HG03354 (cell line): ENCODE data around the gene LRBA.

Experiments
- ATAC-seq: cut with Tn5 transposase; IDR thresholded peaks from one replicate; pipeline ENCODE4 v1.9.1; 2021; ENCODE audit warnings: mild to moderate bottlenecking; ENCODE audit not compliant: unreplicated experiment, poor library complexity, severe bottlenecking

LRBA gene

GRCh38 chr4:150904671-150905070 lies 110.4 kb downstream of the LRBA start:
- ATAC-seq, result no peak

DNA sequence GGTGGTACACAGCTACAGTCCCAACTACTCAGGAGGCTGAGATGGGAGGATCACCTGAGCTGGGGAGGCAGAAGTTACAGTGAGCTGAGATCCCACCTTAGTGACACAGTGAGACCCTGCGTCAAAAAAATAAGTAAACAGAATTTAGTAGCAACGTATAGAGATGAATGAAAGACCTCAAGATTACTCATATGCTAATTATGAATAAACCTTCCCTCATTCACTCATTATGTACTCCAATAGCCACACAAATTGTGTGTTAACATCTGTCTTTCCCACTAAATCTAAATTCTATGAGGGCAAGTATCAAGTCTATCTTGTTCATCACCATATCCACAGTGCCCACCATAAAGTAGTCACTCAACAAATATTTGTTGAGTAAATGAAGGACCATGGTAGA lies 111.5 kb downstream of the LRBA start:
- no peak for ATAC-seq

DNA sequence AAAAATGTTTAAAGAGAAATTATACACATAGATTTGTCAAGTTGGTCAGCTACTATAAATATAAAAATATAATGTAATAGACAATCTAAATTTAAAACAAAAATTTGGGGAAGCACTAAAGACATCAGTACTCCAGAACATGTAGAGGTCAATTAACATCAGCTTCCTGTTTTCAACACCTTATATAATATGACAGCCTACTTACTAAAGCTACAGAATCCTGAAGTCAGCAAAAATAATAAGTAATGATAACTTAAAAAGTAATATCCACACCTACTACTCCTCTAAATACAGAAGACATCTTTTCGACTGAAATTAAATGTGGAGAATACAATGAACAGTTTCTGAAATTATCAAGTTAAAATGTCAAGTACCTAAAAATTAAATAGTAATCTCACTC lies 118.6 kb downstream of the LRBA start:
- no peak for ATAC-seq

- ATAC-seq, result no peak
Observed at GRCh38 chr4:150890246-150890645, 124.8 kb downstream of the LRBA start.

DNA sequence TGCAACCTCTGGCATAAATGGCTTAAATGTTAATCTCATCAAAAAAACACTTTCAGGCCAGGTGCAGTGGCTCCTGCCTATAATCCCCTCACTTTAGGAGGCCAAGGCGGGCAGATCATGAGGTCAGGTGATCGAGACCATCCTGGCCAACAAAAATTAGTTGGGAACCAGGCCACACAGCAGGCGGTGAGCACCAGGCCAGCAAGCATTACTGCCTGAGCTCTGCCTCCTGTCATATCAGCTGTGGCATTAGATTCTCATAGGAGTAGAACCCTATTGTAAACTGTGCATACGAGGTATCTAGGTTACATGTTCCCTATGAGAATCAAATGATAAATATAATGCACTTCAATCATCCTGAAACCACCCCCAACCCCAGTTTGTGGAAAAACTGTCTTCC lies 125.8 kb downstream of the LRBA start:
- ATAC-seq, result no peak

GRCh38 chr4:150888625-150889024 lies 126.5 kb downstream of the LRBA start:
- no peak for ATAC-seq

GRCh38 chr4:150888217-150888616 lies 126.9 kb downstream of the LRBA start:
- no peak for ATAC-seq

- no peak for ATAC-seq
Observed at GRCh38 chr4:150886597-150886996, 128.5 kb downstream of the LRBA start.

DNA sequence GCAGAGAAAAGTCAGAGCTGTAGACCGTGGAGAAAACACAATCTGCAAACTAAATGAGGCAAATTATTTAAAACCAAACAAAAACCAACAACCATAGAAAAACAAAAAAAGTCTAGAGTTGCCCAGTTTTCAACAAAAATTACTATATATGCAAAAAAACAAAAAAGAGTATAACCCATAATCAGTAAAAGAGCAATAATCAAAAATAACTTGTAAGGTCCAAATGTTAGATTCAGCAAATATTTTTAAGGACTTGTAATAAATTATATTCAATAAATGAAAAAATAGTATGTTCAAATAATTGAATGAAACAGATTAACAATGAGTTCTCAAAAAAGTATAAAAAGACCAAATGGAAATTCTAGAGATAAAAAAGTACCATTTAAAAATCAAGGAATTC lies 130.5 kb downstream of the LRBA start:
- no peak for ATAC-seq

DNA sequence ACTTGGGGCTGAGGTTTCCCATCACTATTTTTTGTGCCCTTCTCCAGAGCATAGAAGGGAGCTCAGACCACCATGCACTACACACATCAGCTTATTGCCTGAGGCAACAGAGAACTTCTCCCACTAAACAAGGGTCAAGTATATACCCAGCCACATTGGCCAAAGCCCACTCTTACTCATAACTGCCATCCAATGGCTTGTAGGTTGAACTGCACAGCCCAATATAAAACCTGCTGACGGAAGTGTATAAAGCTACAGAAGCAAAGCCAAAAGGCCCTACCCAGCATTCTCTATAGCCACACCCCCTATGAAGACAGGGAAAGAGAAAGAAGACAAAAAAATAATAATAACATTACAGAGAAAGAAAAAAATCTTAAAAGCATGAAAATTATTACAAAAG lies 139.7 kb downstream of the LRBA start:
- ATAC-seq, result no peak

DNA sequence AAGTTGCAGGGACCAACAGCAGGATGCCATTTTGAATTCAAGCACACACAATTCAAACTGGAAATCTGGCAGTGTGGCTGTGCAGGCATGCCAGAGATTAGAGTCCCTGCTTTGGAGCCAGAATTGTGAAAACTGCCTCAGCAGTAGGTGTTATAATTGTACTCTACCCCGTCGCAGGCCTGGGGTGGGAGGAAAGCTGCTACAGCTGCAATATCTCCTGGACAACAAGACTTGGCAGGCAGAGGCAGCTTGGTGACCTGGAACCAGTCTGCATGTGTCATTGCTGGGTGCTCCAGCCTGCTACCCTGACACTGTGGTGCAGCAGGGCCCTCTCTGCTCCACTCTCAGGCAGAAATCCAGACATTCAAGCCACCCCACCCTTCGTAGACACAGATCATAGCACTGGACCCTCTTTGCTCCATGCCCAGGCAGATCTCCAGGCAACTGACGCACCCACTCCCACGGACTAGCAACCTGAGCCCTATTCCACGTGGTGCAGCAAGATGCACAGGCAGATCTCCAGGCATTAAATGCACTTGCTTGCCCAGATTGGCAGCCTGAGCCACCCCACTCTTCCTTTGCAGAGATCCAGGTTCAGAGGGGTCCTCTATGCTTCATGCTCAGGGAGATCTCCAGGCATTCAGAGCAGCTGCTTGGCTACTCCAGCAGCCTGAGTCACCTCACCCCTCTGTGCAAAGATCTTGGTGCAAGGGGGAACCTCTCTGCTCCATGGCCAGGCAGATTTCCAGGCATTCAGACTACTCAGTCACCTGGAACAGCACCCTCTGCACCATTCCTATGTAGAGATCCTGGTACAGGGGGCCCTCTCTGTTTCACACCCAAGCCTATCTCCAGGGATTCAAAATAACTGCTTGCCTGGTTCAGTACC lies 140.5 kb downstream of the LRBA start:
- ATAC-seq, result no peak

GRCh38 chr4:150867148-150867547 lies 147.9 kb downstream of the LRBA start:
- peak; percentile 96 for ATAC-seq

- no peak for ATAC-seq
Observed at GRCh38 chr4:150863456-150863855, 151.6 kb downstream of the LRBA start.

DNA sequence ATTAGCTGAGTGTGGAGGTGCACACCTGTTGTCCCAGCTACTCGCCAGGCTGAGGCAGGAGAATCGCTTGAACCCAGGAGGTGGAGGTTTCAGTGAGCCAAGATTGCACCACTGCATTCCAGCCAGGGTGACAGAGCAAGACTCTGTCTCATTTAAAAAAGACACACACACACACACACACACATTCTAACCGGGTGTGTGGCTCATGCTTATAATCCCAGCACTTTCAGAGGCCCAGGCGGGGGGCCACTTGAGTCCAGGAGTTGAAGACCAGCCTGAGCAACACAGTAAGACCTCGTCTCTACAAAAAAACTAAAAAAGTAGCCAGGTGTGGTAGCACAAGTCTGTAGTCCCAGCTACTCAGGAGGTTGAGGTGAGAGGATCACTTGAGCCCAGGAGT lies 152.3 kb downstream of the LRBA start:
- no peak for ATAC-seq

GRCh38 chr4:150859453-150859852 lies 155.6 kb downstream of the LRBA start:
- ATAC-seq, result no peak

DNA sequence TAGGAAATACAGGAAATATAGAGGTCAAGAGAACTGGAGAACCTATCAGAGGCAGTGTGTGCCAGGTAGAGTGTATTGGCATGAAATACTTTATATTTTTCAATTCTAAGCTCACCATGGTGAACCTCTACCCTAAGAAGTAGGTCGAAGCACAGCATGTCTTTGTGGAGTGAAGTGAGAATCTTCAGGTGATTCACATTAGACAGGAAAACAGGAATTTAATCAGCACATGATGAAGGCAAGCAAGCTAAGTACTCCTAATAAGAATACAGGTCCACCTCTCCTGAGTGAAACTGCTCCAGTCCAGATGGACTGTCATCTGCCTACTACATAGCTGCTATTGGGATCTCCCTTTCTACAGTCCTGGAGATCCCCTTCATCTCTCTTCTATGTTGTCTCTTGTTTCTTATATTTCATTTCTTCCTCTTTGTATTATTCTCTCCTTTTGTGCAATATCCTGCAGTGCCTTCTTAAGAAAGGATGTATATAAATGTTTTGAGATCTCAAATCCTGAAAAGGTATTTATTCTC lies 159.0 kb downstream of the LRBA start:
- ATAC-seq, result no peak

DNA sequence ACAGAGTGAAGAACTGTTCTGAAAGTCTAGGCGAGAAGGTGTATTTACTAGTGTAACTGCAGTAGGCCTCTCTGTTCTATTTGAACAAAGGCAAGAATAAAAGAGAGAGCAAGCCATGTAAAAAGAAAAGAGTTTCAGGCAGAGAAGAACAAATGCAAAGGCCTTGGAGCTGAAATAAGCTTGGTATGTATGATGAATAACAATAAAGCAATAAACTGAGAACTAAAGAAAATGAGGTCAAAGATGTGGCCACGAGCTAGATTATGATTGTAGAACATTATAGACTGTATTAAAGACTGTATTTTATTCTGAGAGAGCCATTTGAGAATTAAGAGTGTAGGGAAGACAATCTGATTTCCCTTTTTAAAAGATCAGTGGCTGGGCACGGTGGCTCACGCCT lies 160.5 kb downstream of the LRBA start:
- ATAC-seq, result no peak

DNA sequence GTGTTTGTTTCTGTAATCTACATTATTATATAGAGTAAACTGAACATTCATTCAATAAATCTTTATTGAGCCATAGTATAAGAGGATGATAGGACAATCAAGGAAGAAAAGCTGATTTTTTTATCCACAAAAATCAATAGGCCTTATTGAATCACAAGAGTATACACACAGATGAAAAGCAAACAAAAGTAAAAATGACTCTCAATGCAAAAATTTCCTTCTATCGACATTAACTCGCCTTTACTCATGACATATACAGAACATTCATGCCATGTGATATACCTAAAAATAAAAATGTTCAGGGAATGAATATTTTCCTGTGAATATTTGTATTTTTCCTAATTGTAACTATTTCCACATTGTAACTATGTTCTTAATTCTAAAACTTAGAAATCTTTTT lies 161.2 kb downstream of the LRBA start:
- ATAC-seq, result no peak

DNA sequence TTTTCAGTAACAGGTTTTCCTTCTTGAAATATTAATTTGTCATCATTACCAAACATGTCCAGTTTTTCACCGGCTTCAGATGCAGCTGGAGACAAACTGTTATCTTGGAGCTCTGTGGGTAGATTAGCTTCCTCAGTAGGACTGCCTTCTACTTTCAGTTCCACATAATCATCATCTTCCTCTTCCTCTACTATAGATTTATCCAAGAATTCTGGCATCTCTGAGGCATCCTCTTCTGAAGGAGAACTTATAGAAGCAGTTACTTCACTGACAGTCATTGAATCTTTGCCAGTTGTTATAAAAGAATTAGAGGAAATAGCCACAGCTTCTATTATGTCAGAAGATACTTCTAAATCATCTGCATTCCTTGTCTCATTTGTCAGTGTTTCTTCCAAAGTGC lies 162.9 kb downstream of the LRBA start:
- peak; percentile 26 for ATAC-seq

GRCh38 chr4:150849016-150849415 lies 166.1 kb downstream of the LRBA start:
- ATAC-seq, result no peak

- peak; percentile 96 for ATAC-seq
Observed at GRCh38 chr4:150828159-150828558, 186.9 kb downstream of the LRBA start.

GRCh38 chr4:150827226-150827625 lies 187.9 kb downstream of the LRBA start:
- ATAC-seq, result no peak
